Breast epithelium (tissue), 4 donors: ENCODE measurements around the gene GTF3A. TPM values are rescaled to one million over a fixed set of nuclear protein-coding genes. Genes with fewer than 3 reads are reported as not detected.
A peak's percentile ranks its signal among the peaks of the same experiment; 100 is the strongest.

Source experiments
- DNase-seq, 2 donors: peaks; one replicate each; pipeline ENCODE4 v3.0.0-alpha.2; 2019; ENCODE audit warnings: low spot score in 2 of 2
- H3K27ac ChIP-seq, 2 donors: fragments of 200-600 bp; sonication (generic) in 1 of 2; one replicate each; pipeline ENCODE4 v1.5.1; 2016 to 2019; ENCODE audit warnings: mild to moderate bottlenecking in 1 of 2
- H3K27me3 ChIP-seq, 2 donors: fragments of 200-600 bp; sonication (generic) in 1 of 2; one replicate each; pipeline versions ENCODE4 v1.5.1 to v1.6.0; 2017 to 2019; ENCODE audit warnings: control low read depth in 1 of 2, mild to moderate bottlenecking in 1 of 2
- H3K36me3 ChIP-seq: fragments of 200-600 bp; one replicate; pipeline ENCODE4 v1.5.1; 2019
- H3K4me1 ChIP-seq, 2 donors: fragments of 200-600 bp; sonication (generic); one replicate each; pipeline ENCODE4 v1.5.1; 2016 to 2019; ENCODE audit warnings: control low read depth in 1 of 2
- H3K4me3 ChIP-seq, 3 donors: fragments of 200-600 bp; sonication (generic); 1 replicate in 2 of 3; 2 replicates in 1 of 3; pipeline ENCODE4 v1.5.1; 2016 to 2019; ENCODE audit warnings: mild to moderate bottlenecking in 3 of 3, moderate library complexity in 2 of 3
- H3K9me3 ChIP-seq, 2 donors: fragments of 200-600 bp; sonication (generic) in 1 of 2; one replicate each; pipeline ENCODE4 v1.5.1; 2016 to 2019; ENCODE audit warnings: control low read depth in 1 of 2
- CTCF ChIP-seq, 3 donors: fragments of 450-650 bp; IDR thresholded peaks; one replicate each; pipeline ENCODE4 v1.5.1; 2016 to 2017; ENCODE audit warnings: antibody characterized with exemption in 3 of 3, mild to moderate bottlenecking in 3 of 3, moderate library complexity in 3 of 3
- POLR2A ChIP-seq: fragments of 450-650 bp; IDR thresholded peaks from one replicate; pipeline ENCODE4 v1.6.1; 2016; ENCODE audit warnings: antibody characterized with exemption, mild to moderate bottlenecking, moderate library complexity
- POLR2AphosphoS5 ChIP-seq, 3 donors: sonication (generic); formaldehyde crosslinking; IDR thresholded peaks; one replicate each; pipeline ENCODE4 v1.6.1; 2017; ENCODE audit warnings: antibody characterized with exemption in 3 of 3
- intact Hi-C: fragments of 100-400 bp; cut with DNase I; formaldehyde crosslinking; loops from one replicate; pipeline ENCODE4 v1.15.1; 2023; ENCODE audit warnings: low total_unique reads
- total RNA-seq, 3 donors: library from RNA; depleted of rRNA; stranded (reverse); fragments of >200 nt; gene quantifications; one replicate each; pipeline ENCODE4 v1.1.0, GENCODE V29; 2016

GTF3A gene
- total RNA-seq, 3 donors from 2014 or later, result 124 to 186 (median 175) TPM

- TF ChIP-seq POLR2A, result no peak
- no peak for TF ChIP-seq CTCF (IDR thresholded peaks at IDR 0.05)
- no peak for TF ChIP-seq POLR2AphosphoS5 (IDR thresholded peaks at IDR 0.05)
- no peak overlapping the region for H3K4me3 ChIP-seq
- no peaks in the 10 kb centered on the region for H3K4me1 ChIP-seq
- no peaks in the 10 kb centered on the region for H3K27me3 ChIP-seq
- H3K9me3 ChIP-seq, result no peaks in the 10 kb centered on the region
- no peaks in the 10 kb centered on the region for H3K36me3 ChIP-seq
- H3K27ac ChIP-seq, result no peak overlapping the region
- DNase-seq, result no peak
- intact Hi-C loops, result no loop called here
Observed at GRCh38 chr13:27404680-27405079, 19.7 kb upstream of the GTF3A start.

DNA sequence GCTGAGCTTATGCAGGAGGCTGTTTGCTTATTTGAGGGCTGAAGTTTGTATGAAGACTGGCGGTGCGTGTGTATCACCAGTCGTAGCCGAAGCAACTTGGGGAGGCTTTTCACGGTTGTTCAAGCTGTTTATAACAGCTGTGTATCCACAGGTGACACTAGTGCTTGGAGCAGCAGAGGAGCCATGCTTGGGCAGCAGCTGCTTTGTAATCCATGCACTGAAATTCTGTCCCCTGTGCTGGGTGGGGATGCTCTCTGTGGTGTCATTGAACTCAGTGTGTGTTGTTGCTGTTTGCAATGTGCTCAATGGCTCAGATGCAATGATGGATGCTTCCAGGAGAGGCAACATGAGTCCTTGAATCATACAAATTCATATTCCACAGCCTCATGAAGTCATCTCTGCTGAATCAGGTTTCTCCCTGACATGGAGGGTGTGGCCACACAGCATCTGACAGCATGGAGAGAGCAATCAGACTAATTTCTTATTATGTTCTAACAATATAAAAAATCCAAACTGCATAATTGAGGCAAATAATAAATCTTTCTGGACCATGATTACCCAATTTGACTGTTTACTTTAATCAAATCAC is 18.8 kb upstream of the GTF3A start:
- no peaks in the 10 kb centered on the region for H3K4me1 ChIP-seq
- H3K4me3 ChIP-seq, result no peak overlapping the region
- intact Hi-C loops, result no loop called here
- DNase-seq, result no peak
- no peaks in the 10 kb centered on the region for H3K27me3 ChIP-seq
- no peak overlapping the region for H3K27ac ChIP-seq
- no peaks in the 10 kb centered on the region for H3K36me3 ChIP-seq
- H3K9me3 ChIP-seq, result no peaks in the 10 kb centered on the region
- TF ChIP-seq CTCF (IDR thresholded peaks at IDR 0.05) (no peak), POLR2A (no peak)

DNA sequence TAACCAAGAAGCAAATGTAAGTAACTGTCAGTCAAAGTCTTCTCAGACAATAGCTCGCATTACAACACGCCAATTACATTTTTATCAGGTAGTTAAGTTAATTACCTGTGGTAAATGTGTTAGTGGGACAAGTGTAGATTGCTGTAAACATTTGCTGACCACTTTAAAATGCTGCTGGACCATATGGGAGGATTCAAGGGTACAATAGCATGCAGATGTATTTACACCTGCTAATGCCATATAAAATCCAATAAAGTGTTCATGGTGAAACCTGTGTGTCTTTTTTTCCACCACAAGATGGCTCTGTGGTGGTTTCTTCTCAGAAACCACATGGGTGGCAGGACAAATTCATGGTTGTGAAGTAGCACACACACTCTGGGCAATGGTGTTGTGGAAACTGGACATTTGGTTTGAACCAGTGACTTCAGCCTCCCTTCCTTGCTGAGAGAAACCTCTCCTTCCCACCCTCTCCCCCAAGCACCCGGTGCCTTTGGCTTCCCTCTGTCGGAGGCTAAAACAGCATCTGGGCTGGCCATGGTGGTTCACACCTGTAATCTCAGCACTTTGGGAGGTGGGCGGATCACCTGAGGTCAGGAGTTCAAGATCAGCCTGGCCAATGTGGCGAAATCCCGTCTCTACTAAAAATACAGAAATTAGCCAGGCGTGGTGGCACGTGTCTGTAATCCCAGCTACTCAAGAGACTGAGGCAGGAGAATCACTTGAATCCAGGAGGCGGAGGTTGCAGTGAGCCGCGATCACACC is 18.1 kb upstream of the GTF3A start:
- TF ChIP-seq POLR2A (no peak), POLR2AphosphoS5 (IDR thresholded peaks at IDR 0.05) (no peak), CTCF (IDR thresholded peaks at IDR 0.05) (peak in 2 of 3 donors; percentile 42 to 49)
- no peak overlapping the region for H3K27ac ChIP-seq
- no peaks in the 10 kb centered on the region for H3K27me3 ChIP-seq
- no peak overlapping the region for H3K4me3 ChIP-seq
- H3K4me1 ChIP-seq, result no peaks in the 10 kb centered on the region
- intact Hi-C loops, result no loop called here
- no peaks in the 10 kb centered on the region for H3K36me3 ChIP-seq
- no peak for DNase-seq
- H3K9me3 ChIP-seq, result no peaks in the 10 kb centered on the region

GRCh38 chr13:27408074-27408473 is 16.3 kb upstream of the GTF3A start:
- Histone ChIP-seq H3K27me3 (no peaks in the 10 kb centered on the region), H3K4me1 (no peaks in the 10 kb centered on the region), H3K36me3 (no peaks in the 10 kb centered on the region), H3K4me3 (no peak overlapping the region), H3K27ac (no peak overlapping the region), H3K9me3 (no peaks in the 10 kb centered on the region)
- DNase-seq, result no peak
- intact Hi-C loops, result no loop called here
- TF ChIP-seq POLR2AphosphoS5 (IDR thresholded peaks at IDR 0.05), result no peak
- no peak for TF ChIP-seq POLR2A

DNA sequence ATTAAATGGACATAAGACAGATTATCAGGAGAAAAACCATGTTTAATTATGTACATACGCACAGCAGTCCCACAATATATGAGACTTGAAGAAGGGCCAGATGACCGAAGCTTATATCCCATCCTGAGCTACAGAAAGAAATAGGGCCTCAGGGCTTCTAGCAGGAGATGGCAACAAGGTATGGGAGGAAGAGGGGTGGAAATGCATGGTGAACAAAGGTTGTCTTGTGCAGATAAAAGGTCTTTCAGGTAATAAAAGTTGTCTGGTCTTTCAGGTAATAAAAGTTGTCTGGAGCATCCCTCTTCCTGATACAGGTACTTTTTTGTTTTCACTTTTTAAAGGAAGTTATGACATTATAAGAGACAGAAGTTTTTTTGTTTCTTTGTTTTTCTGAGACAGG is 15.4 kb upstream of the GTF3A start:
- no peak for TF ChIP-seq CTCF (IDR thresholded peaks at IDR 0.05)
- no peak for TF ChIP-seq POLR2A
- TF ChIP-seq POLR2AphosphoS5 (IDR thresholded peaks at IDR 0.05), result no peak
- intact Hi-C loops, result no loop called here
- DNase-seq, result no peak
- Histone ChIP-seq H3K9me3 (no peaks in the 10 kb centered on the region), H3K27me3 (no peaks in the 10 kb centered on the region), H3K27ac (no peak overlapping the region), H3K4me3 (no peak overlapping the region), H3K4me1 (no peaks in the 10 kb centered on the region), H3K36me3 (no peaks in the 10 kb centered on the region)
